RPMI8226 (cell line): Measurements from ENCODE around the gene PLCD1.
"Not testable (repeated sequence)": the region's sequence is repeated elsewhere in the genome, so short reads cannot be mapped to it uniquely, and the experiment has no call there.

ENCODE experiments used
- DNase-seq: peaks from one replicate; pipeline ENCODE4 v3.0.0-alpha.2; 2015

PLCD1 gene

GRCh38 chr3:37997791-37998370 lies 31.6 kb downstream of the PLCD1 start:
- DNase-seq = no peak

DNA sequence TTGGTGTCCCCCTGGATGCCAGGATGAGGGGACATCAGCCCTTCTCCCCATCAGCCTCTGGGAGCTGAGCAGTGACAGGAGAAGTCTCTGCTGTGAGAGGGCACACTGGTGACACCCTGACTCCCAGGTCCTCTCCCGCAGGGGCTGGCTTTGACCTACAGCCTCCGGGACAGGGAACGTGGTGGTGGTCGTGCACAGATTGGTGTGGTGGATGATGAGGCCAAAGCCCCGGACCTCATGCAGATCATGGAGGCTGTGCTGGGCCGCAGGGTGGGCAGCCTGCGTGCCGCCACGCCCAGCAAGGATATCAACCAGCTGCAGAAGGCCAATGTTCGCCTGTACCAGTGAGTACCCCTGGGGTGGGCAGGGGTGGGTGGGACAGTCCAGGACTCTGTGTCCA lies 32.1 kb downstream of the PLCD1 start:
- DNase-seq = no peak

- peak; percentile 86 for DNase-seq
Observed at GRCh38 chr3:37996785-37997301, 32.6 kb downstream of the PLCD1 start.

GRCh38 chr3:37995652-37996641 lies 33.5 kb downstream of the PLCD1 start:
- no peak for DNase-seq

- DNase-seq = no peak
Observed at GRCh38 chr3:37994639-37994972, 34.8 kb downstream of the PLCD1 start.

DNA sequence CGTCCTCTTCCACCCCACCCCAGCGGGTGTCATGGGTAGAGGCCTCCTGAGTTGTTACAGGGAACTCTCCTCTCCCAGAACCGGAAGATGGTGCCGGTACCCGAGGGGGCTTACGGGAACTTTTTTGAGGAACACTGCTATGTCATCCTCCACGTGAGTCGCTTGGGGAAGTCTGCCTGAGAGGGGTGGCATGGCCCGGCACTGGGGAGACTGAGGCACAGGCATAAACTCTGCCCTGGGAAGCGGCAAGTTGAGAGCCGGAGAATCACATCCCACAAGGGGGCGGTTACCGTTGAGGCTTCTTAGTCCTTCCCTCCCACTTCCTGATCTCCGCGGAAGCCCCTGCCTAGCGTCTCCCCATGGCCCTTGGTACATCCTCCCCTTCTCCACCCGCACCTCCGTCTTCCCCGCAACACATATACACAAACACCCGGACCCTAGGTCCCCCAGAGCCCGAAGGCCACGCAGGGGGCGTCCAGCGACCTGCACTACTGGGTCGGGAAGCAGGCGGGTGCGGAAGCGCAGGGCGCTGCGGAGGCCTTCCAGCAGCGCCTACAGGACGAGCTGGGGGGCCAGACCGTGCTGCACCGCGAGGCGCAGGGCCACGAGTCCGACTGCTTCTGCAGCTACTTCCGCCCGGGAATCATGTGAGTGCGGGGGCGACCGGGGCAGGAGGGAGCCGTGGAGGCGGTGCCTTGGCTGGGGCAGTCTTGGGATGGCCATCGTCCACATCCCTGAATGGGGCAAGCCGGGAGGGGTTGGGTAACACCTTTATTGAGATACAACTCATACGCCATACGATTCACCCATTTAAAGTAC lies 35.4 kb downstream of the PLCD1 start:
- peak; percentile 76 for DNase-seq

GRCh38 chr3:37993460-37993819 lies 36.0 kb downstream of the PLCD1 start:
- DNase-seq = no peak

DNA sequence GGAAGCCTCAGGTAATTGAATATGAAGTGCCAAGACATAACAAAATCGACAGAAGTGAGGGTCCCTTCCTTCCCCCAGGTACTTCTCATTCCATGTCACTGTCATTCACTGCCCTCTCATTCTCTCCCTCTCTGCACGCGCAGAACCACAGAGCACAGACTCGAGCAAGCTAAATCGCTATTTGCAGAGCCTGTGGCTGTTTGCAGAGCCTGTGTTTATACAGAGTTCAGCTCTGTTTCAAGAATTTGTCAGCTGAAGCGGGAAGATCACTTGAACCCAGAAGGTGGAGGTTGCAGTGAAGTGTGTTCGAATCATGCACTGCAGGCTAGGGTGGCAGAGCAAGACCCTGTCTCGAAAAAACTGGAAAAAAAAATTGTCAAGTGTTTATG lies 36.4 kb downstream of the PLCD1 start:
- DNase-seq = no peak

DNA sequence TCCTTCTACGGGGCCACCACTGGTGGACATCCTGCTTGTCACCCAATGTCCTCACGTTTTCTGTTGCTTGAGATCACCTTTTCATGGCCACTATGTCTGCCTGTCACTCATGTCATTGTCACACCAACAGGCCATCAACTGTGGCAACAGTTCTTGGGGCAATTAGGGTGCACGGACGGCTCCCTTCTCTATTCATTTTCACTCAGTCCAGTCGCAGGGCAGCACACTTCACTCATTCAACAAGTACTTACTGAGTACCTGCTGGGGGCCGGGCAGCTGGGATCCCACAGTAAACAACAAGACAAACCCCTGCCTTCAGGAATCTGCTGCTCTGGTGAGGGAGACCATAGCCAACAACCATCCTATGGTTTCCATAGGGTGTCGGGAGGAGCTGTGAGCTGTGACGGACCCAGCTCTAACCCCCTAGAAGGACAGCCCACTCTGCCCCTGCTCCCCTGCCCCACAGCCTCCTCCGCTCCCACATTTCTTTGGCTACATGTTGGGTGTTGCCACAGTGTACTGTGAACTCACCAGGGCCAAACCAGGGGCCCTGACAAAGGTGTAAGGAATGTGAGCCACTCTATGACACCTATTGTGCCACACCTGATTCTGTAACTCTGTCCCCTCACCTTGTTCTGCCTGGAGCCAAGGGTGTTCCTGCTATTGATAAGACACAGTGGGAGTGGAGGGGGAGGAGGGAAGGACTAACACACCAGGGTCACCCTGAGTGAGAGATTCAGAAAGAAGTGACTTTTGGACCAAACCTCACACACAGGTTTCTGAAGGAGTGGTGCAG lies 37.0 kb downstream of the PLCD1 start:
- DNase-seq = no peak

GRCh38 chr3:37991823-37992222 lies 37.6 kb downstream of the PLCD1 start:
- no peak for DNase-seq

DNA sequence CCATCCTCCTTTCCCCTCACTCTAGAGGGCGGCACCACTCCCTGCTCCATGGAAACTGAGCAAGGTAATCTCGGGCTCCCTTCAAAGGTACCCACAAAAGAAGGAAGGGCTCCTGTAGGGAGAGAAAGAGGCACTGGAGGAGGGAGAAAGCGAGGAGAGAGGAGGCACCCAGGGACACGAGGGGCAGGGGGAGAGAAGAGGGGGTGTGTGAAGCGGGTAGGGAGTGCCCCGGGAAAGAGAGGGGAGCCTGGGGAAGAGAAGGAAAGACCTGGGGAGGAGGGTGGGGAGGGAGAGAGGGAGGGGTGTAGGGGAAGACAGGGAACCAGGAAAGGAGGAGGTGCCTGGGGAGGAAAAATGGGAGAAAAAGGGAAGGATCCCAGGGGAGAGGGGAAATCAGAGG lies 38.3 kb downstream of the PLCD1 start:
- DNase-seq = no peak

DNA sequence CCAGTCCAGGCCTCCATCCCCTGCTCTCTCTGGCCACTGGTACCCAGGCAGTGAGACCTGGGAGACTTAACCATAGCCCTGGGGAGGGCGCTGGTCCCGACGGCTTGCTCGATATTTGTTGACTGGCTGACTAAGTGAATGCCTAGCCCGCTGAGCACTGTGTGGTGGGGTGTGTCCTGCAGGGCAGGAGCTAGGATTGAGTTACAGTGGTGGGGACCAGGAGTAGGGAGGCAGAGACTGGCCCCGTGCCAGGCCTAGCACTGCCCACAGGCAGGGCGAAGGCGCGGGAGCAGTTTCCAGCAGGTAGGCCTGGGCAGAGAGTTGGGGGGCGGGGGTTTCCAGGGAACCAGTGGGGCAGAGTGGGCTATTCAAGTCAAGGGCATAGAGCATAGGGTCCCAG lies 38.9 kb downstream of the PLCD1 start, which contains the start of gene VILL:
Gene VILL (plus strand): TSS at position 260 of the 400 bp plus-strand sequence. CDS start 2,887 bp downstream, outside the sequence.
- no peak for DNase-seq

DNA sequence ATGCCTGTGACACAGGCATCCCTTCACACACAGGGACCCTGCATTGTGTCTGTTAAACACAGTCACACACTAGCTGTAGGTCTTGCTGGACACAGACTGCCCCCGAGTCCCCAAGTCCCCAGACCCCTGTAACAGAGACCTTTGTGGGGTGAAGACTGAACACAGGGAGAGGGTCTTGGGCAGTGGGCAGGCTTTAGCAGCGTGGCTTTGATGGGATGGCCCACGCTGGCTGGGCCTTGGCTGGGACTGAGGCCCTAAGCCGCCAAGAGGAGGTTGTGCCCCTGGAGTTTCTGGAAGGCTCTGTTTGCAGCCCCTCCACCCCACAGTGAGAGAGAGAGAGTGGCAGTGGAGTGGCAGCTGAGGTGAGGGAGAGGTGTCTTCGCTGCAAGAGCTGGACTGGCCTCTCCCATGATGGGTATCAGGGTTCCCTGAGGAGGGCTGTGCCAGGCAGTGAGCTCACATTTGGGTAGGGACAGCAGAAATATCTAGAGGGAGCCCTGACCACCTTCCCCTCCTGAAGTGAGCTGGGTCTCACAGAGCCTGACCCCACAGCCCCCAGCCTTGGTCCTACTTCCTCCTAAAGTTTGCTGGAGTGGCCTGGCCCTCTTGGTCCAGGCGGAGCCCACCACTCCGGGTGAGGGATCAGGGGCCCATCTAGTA lies 39.5 kb downstream of the PLCD1 start:
- DNase-seq = no peak

GRCh38 chr3:37988931-37989525 lies 40.4 kb downstream of the PLCD1 start:
- DNase-seq = no peak

- not testable (repeated sequence) for DNase-seq
Observed at GRCh38 chr3:37988376-37988775, 41.1 kb downstream of the PLCD1 start.

- no peak for DNase-seq
Observed at GRCh38 chr3:37987751-37988179, 41.7 kb downstream of the PLCD1 start.

GRCh38 chr3:37987315-37987697 lies 42.1 kb downstream of the PLCD1 start:
- DNase-seq = no peak

DNA sequence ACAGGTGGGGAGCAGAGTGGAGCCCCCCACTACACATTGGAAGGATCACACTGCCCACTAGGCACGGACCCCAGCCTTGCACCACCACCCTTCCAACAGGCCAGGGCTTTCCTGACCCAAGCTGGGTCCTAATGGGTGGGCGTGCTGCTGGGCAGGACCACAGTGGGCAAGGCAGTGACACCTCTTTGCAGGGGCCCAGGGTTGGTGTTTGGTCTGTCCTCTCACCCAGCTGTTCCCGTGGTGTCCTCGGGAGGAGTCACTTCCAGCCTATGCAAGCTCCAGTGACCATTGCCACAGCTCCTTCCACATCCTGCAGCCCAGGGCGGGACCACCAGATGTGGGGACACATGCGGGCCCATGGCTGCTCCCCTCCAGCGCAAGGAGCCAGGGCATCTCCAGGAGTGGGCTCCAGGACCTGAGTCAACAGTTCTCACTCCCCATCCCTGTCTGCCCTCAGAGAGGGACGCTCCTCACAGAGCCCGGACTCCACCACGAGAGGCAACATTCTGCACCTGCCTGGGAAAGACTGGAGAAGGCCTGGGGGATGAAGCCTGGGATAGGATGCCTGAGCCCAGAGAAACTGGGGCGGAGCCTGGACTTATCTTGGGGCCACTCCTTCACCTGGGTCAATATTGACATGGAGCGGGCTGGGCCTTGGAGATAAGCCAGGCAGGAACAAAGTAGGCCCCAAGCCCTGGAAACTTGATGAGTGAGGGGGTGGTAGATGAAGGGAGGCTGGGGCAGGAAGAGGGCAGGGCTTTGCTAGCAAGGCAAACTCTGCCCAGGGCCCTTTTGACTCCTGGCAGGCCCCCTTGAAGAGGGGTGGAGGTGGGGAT lies 42.7 kb downstream of the PLCD1 start:
- DNase-seq = no peak

DNA sequence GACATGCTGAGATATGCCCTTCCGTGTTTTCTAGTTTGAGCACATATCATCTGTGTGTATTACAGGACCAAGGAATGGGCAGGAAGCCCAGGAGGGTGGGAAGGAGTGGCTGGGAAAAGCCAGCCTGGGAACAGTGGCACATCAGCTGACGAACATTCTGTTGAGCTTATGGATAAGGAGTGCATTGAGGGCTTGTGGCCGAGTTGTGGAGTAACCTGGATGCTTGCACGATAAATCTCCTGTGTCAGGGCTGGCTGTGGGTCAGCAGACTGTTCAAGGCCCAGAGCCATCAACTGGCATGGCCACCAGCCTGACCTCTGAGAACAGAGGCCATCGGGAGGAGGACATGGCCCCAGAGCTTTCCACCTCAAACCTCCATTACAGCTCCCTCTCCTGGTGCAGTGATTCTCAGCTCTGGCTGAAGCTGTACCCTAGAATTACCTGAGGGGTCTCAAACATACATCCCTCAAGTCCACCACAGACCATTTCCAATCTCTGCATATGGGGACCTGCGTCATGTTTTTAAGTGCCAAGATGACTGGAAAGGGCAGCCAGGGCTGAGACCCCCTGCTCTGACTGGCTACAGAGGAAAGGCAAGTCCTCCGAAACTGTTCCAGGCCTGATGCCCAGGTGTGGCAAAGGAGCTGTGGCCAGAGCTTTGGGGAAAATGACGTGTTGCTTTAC lies 43.7 kb downstream of the PLCD1 start:
- no peak for DNase-seq

DNA sequence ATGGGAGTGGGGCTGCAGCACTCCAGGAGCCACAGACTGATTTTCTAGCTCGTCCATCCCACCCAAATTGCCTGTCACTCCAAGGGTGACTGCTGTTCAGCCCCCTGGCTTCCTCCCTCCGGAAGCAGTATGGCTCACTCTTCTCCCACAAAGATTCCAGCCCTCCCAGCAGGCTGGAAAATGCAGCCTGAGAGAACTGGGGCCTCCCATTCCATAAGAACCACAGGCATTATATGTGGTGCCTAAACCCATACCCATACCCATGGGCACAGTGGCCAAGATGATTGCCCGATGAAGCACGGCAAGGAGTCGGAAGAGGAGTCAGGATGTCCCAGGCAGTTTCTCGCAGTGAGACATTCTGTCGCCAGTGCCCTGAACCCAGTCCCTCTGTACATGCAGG lies 44.8 kb downstream of the PLCD1 start:
- no peak for DNase-seq
